HUES64 (cell line): ENCODE data around the gene ABAT.

Source experiments
- H3K27ac ChIP-seq: 2 replicates; pipeline ENCODE4 v1.7.0; 2013; ENCODE audit warnings: low read depth, low read length, inconsistent platforms
- H3K27me3 ChIP-seq: 2 replicates; pipeline ENCODE4 v1.6.1; 2013; ENCODE audit warnings: mild to moderate bottlenecking, low read length; ENCODE audit not compliant: insufficient read depth
- H3K36me3 ChIP-seq: 2 replicates; pipeline ENCODE4 v1.6.1; 2013; ENCODE audit warnings: mild to moderate bottlenecking, low read length; ENCODE audit not compliant: insufficient read depth
- H3K4me1 ChIP-seq: 2 replicates; pipeline ENCODE4 v1.6.1; 2013; ENCODE audit warnings: mild to moderate bottlenecking, low read length, moderate library complexity; ENCODE audit not compliant: insufficient read depth
- H3K4me3 ChIP-seq: 2 replicates; pipeline ENCODE4 v1.5.1; 2013; ENCODE audit warnings: mild to moderate bottlenecking, low read length, moderate library complexity
- H3K9ac ChIP-seq: 2 replicates; pipeline ENCODE4 v1.6.1; 2013; ENCODE audit warnings: mild to moderate bottlenecking, low read depth, low read length
- H3K9me3 ChIP-seq: 2 replicates; pipeline ENCODE4 v1.6.1; 2013; ENCODE audit warnings: low read depth, low read length; ENCODE audit not compliant: insufficient read depth
- whole genome bisulfite sequencing: fragments of 150-250, 120-280 bp; methylation state at CpG from one replicate; pipeline ENCODE4 v1.1.7; 2013; ENCODE audit warnings: missing lambda C conversion rate; 5-methylcytosine and 5-hydroxymethylcytosine counted together

ABAT gene

DNA sequence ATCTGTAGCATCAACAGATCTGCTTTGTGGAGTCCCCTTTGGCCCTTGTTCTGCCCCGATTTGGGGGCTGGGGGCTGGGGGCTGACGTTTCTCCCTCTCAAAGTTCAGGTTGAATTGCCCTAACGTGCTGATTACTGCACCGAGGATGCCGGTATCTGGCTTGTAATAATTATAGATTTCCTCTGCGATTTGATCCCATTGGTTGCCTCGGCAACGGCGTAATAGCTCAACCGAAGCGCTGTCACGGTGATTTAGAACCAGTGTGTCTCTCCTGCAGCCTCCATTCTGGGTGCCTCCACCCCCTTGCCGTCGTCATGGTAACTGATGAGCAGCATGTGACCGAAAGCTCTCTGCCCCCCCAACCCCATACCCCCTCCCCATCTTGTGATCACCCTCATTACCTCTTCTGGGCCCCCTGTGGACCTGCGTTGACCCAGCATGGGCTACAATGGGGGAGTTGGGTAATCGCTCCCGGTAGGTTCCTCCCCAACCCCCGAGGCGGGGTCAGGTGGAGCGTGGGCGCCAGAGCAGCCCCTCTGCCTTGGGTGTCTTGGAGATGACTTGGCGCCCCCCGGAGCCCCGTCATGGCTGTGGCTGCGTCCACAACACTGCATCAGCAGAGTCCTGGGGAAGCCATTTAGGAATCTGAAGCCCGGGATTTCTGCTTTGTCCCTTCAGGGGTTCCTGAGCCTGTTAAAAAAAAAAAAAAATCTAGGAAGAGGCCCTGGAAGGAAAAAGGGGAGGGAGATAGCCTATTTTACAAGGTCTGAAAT is 38.4 kb downstream of the ABAT start:
- H3K27ac ChIP-seq, result peak overlapping the region; percentile 58; the same call in 1 of the 2 replicates
- H3K36me3 ChIP-seq, result no peaks in the 10 kb centered on the region
- 25% methylated on average over 27 of the region's 27 CpGs for WGBS
- no peaks in the 10 kb centered on the region for H3K9me3 ChIP-seq
- peak overlapping the region; percentile 57; the same call in 1 of the 2 replicates for H3K9ac ChIP-seq
- H3K4me1 ChIP-seq, result peaks cover 15% of the 10 kb centered on the region; the same call in 1 of the 2 replicates
- peak overlapping the region; percentile 48 for H3K4me3 ChIP-seq
- no peaks in the 10 kb centered on the region for H3K27me3 ChIP-seq

DNA sequence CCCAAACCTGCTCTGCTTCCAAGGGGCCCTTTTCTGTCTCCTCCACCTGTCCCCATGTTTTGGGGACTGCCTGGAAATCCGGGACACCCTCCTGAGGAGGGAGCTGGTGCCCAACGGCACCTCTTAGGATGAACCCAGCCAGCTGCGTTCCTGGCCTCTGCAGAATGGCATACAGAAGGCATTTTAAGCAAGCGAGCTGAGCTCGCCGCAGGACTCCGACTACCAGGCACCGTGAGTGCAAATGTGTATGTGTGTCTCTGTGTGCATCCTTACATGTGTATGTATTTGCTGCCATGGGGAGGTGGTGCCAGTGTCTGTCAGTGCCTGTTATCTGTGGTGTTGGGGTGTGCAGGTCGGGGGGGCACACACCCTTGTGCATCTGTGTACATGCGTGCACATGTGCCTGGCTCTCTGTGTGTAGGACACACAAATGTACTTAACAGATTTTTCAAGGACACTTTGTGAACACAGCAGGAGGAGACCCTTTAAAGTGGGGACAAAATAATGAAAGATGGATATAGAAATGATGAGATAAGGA is 39.3 kb downstream of the ABAT start:
- no peak overlapping the region for H3K27ac ChIP-seq
- H3K9ac ChIP-seq, result no peak overlapping the region
- no peaks in the 10 kb centered on the region for H3K9me3 ChIP-seq
- H3K27me3 ChIP-seq, result no peaks in the 10 kb centered on the region
- peaks cover 15% of the 10 kb centered on the region; the same call in 1 of the 2 replicates for H3K4me1 ChIP-seq
- H3K36me3 ChIP-seq, result no peaks in the 10 kb centered on the region
- H3K4me3 ChIP-seq, result peak overlapping the region; percentile 48; the same call in 1 of the 2 replicates
- 89% methylated on average over 10 of the region's 10 CpGs for WGBS

- H3K27me3 ChIP-seq, result no peaks in the 10 kb centered on the region
- H3K4me1 ChIP-seq, result peaks cover 15% of the 10 kb centered on the region; the same call in 1 of the 2 replicates
- H3K9ac ChIP-seq, result no peak overlapping the region
- H3K36me3 ChIP-seq, result no peaks in the 10 kb centered on the region
- H3K27ac ChIP-seq, result no peak overlapping the region
- WGBS, result 84% methylated on average over 7 of the region's 7 CpGs
- no peaks in the 10 kb centered on the region for H3K9me3 ChIP-seq
- H3K4me3 ChIP-seq, result no peak overlapping the region
Measured at GRCh38 chr16:8714174-8714573, 39.8 kb downstream of the ABAT start.

GRCh38 chr16:8714807-8715206 is 40.4 kb downstream of the ABAT start:
- no peaks in the 10 kb centered on the region for H3K27me3 ChIP-seq
- peaks cover 15% of the 10 kb centered on the region; the same call in 1 of the 2 replicates for H3K4me1 ChIP-seq
- no peaks in the 10 kb centered on the region for H3K9me3 ChIP-seq
- no peak overlapping the region for H3K4me3 ChIP-seq
- H3K9ac ChIP-seq, result no peak overlapping the region
- whole genome bisulfite sequencing, result 87% methylated on average over 14 of the region's 14 CpGs
- H3K36me3 ChIP-seq, result no peaks in the 10 kb centered on the region
- H3K27ac ChIP-seq, result no peak overlapping the region

DNA sequence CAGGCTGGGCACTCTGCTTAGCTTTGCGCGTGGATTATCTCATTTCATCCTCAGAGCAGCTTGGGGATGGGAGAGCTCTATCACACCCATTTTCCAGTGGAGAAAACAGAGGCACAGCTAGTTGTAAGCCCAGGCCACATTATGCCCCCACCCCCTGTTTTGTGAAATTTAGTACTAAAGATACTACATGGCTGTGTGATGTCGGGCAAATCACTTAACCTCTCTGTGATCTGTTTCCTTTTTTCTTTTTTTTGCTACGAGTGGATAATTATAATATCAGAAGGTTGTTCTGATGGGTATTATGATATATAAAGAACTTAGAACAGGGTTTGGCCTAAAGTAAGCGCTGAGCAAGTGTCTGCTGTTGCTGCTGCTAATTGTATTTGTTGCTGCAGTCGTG is 41.6 kb downstream of the ABAT start:
- Histone ChIP-seq H3K27me3 (no peaks in the 10 kb centered on the region), H3K4me1 (peaks cover 23% of the 10 kb centered on the region; the same call in 1 of the 2 replicates), H3K9me3 (no peaks in the 10 kb centered on the region), H3K4me3 (no peak overlapping the region), H3K27ac (no peak overlapping the region), H3K36me3 (no peaks in the 10 kb centered on the region), H3K9ac (no peak overlapping the region)
- 96% methylated on average over 6 of the region's 6 CpGs for WGBS

GRCh38 chr16:8716592-8716991 is 42.2 kb downstream of the ABAT start:
- no peaks in the 10 kb centered on the region for H3K36me3 ChIP-seq
- H3K27ac ChIP-seq, result no peak overlapping the region
- no peak overlapping the region for H3K4me3 ChIP-seq
- H3K4me1 ChIP-seq, result peaks cover 26% of the 10 kb centered on the region; the same call in 1 of the 2 replicates
- no peaks in the 10 kb centered on the region for H3K9me3 ChIP-seq
- no peak overlapping the region for H3K9ac ChIP-seq
- 94% methylated on average over 9 of the region's 10 CpGs for WGBS
- no peaks in the 10 kb centered on the region for H3K27me3 ChIP-seq

DNA sequence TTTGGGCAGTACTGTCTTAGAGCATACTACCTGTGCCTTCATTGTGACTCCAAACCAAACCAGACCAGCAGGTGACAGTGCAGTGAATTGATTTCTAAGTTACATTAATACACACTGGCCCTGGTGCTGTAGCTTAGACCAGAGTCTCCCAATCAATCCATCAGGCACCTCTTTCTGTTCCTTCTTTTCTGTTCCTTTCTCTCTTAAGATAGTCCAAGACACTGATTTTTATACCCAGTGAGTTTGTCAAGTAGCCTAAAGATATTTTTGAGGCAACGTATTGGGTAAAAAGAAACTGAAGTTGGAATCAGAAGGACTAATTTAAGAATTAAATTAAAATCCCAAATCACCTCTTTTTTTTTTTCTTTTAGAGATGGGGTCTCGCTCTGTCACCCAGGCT is 43.1 kb downstream of the ABAT start:
- Histone ChIP-seq H3K27me3 (no peaks in the 10 kb centered on the region), H3K4me1 (peaks cover 28% of the 10 kb centered on the region), H3K9me3 (no peaks in the 10 kb centered on the region), H3K9ac (no peak overlapping the region), H3K36me3 (no peaks in the 10 kb centered on the region), H3K27ac (no peak overlapping the region), H3K4me3 (no peak overlapping the region)
- 100% methylated on average over 1 of the region's 2 CpGs for WGBS

DNA sequence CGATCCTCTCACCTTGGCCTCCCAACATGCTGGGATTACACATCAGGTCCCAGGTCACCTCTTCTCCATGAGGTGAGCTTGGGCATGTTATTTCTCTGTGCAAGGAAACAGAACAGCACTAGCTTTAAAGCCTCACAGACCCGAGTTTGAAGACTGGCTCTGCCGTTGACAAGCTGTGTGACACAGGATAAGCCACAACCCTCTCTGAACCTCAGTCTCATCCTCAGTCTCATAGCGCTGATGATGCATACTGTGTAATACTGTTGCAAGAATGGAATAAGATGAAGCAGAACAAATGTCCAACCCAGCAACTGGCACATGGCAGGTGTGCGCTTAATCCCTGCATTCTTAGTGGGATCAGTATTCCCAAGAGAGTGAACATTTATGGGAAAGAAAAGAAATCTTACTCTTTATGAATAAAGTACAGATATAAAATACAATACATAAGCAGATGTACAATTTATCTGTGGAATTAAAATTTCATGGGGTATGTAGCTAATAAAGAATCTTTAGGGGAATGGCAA is 43.5 kb downstream of the ABAT start:
- no peak overlapping the region for H3K27ac ChIP-seq
- peaks cover 29% of the 10 kb centered on the region for H3K4me1 ChIP-seq
- H3K27me3 ChIP-seq, result no peaks in the 10 kb centered on the region
- H3K4me3 ChIP-seq, result no peak overlapping the region
- H3K36me3 ChIP-seq, result no peaks in the 10 kb centered on the region
- 97% methylated on average over 5 of the region's 5 CpGs for WGBS
- H3K9ac ChIP-seq, result no peak overlapping the region
- H3K9me3 ChIP-seq, result no peaks in the 10 kb centered on the region

- no peak overlapping the region for H3K9ac ChIP-seq
- peaks cover 19% of the 10 kb centered on the region for H3K4me1 ChIP-seq
- H3K4me3 ChIP-seq, result no peak overlapping the region
- H3K27me3 ChIP-seq, result no peaks in the 10 kb centered on the region
- WGBS, result 90% methylated on average over 19 of the region's 19 CpGs
- H3K27ac ChIP-seq, result no peak overlapping the region
- no peaks in the 10 kb centered on the region for H3K9me3 ChIP-seq
- H3K36me3 ChIP-seq, result no peaks in the 10 kb centered on the region
Measured at GRCh38 chr16:8718851-8719680, 44.6 kb downstream of the ABAT start.

GRCh38 chr16:8720080-8720966 is 45.9 kb downstream of the ABAT start:
- Histone ChIP-seq H3K9ac (no peak overlapping the region), H3K9me3 (no peaks in the 10 kb centered on the region), H3K36me3 (no peaks in the 10 kb centered on the region), H3K4me1 (peaks cover 19% of the 10 kb centered on the region), H3K27me3 (no peaks in the 10 kb centered on the region), H3K27ac (no peak overlapping the region), H3K4me3 (no peak overlapping the region)
- WGBS, result 65% methylated on average over 14 of the region's 14 CpGs
